Motor neuron (in vitro differentiated cells): ENCODE measurements around the gene SRF. TPM values are rescaled to one million over a fixed set of nuclear protein-coding genes. Genes with fewer than 3 reads are reported as not detected.
"Not testable (repeated sequence)": the region's sequence is repeated elsewhere in the genome, so short reads cannot be mapped to it uniquely, and the experiment has no call there.

Experiments
- ATAC-seq, 8 experiments: fragments of 200-7000 bp; cut with Tn5 transposase; replicated peaks in 6 of 8; 2 replicates each; pipeline ENCODE4 v1.8.0; 2021; ENCODE audit warnings: mild to moderate bottlenecking in 8 of 8, moderate library complexity in 8 of 8
- H3K27ac ChIP-seq, 2 donors: fragments of 250-450 bp; sonication (Bioruptor Pico); 2 replicates each; pipeline ENCODE4 v1.9.0; 2021; ENCODE audit warnings: antibody characterized with exemption in 2 of 2, mild to moderate bottlenecking in 2 of 2, moderate library complexity in 1 of 2
- H3K4me1 ChIP-seq, 2 donors: fragments of 250-450 bp; sonication (Bioruptor Pico); replicated peaks in 1 of 2; 2 replicates each; pipeline ENCODE4 v1.6.1; 2021; ENCODE audit warnings: antibody characterized with exemption in 2 of 2, mild to moderate bottlenecking in 2 of 2, moderate library complexity in 1 of 2
- H3K4me3 ChIP-seq, 5 donors: fragments of 250-450 bp; sonication (Bioruptor Pico); 2 replicates each; pipeline ENCODE4 v1.9.0; 2021; ENCODE audit warnings: antibody characterized with exemption in 5 of 5, mild to moderate bottlenecking in 5 of 5, moderate library complexity in 4 of 5
- WGBS, 10 experiments: fragments of 450-650 bp; shearing (Covaris generic); methylation state at CpG; one replicate each; pipeline ENCODE4 v1.0.0; 2022; 5-methylcytosine and 5-hydroxymethylcytosine counted together
- in situ Hi-C, 9 experiments: fragments of 400-800 bp; cut with MboI; loops; one replicate each; pipeline ENCODE4 v1.15.0; 2021; ENCODE audit warnings: low sequenced_read_pairs in 9 of 9, low pct_unique_long_range_greater_than_20kb in 2 of 9; ENCODE audit not compliant: unreplicated experiment in 9 of 9
- total RNA-seq, 8 experiments: library from RNA; unstranded; fragments of 300-600 nt; gene quantifications; 2 replicates each; pipeline versions ENCODE4 v1.2.3 to v1.2.4, GENCODE V29; 2022

Gene SRF
- total RNA-seq, 8 experiments from 2014 or later = 8.5 to 25.9 (median 16.2) TPM

DNA sequence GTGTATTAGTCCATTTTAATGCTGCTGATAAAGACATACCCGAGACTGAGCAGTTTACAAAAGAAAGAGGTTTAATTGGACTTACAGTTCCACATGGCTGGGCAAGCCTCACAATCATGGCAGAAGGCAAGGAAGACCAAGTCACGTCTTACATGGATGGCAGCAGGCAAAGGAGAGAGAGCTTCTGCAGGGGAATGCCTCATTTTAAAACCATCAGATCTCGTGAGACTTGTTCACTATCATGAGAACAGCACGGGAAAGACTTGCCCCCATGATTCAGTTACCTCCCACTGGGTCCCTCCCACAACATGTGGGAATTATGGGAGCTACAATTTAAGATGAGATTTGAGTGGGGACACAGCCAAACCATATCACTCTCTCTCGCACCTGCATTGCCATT, 39.7 kb upstream of the SRF start:
- 0 to 96% (median 63%) methylated on average over 1 to 4 of the region's 5 CpGs; no CpG with 5 or more reads in 2 of the 10 experiments for WGBS, 10 experiments
- H3K27ac ChIP-seq, H3K4me1 ChIP-seq, H3K4me3 ChIP-seq, ATAC-seq: not testable (repeated sequence)
- in situ Hi-C loops = loop anchor here in 4 of 9 experiments (10.0 to 25.0 kb wide), 2 partner anchors 57 to 219 kb away; partner anchors contain the start of genes PTCRA (in 3 of the 4) and PTK7 (in 2 of the 4)

- no peak for ATAC-seq
- in situ Hi-C loops = loop anchor here in 4 of 9 experiments (10.0 to 25.0 kb wide), 2 partner anchors 63 to 226 kb away; partner anchors contain the start of genes PTCRA (in 3 of the 4) and PTK7 (in 2 of the 4)
- no peak overlapping the region for H3K27ac ChIP-seq
- H3K4me1 ChIP-seq = peaks cover 5% of the 10 kb centered on the region in 2 donors
- 50 to 100% (median 83%) methylated on average over 1 to 3 of the region's 3 CpGs; no CpG with 5 or more reads in 5 of the 10 experiments for WGBS, 10 experiments
- no peak overlapping the region for H3K4me3 ChIP-seq
Measured at GRCh38 chr6:43138267-43138666, 32.8 kb upstream of the SRF start.

DNA sequence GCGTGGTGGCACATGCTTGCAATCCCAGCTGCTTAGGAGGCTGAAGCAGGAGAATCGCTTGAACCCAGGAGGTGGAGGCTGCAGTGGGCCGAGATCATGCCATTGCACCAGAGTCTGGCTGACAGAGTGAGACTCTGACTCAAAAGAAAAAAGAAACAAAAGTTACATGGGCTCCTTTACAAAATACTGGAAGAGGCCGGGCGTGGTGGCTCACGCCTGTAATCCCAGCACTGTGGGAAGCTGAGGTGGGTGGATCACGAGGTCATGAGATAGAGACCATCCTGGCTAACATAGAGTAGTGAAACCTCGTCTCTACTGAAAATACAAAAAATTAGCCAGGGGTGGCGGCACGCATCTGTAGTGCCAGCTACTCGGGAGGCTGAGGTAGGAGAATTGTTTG, 31.1 kb upstream of the SRF start:
- in situ Hi-C loops = loop anchor here in 4 of 9 experiments (10.0 to 25.0 kb wide), 2 partner anchors 65 to 228 kb away; partner anchors contain the start of genes PTCRA (in 3 of the 4) and PTK7 (in 3 of the 4)
- 67 to 100% (median 98%) methylated on average over 1 to 7 of the region's 11 CpGs; no CpG with 5 or more reads in 3 of the 10 experiments for WGBS, 10 experiments
- H3K4me3 ChIP-seq = not testable (repeated sequence)

GRCh38 chr6:43141644-43142043, 29.4 kb upstream of the SRF start:
- no peak overlapping the region for H3K27ac ChIP-seq
- no peak overlapping the region for H3K4me3 ChIP-seq
- no peak for ATAC-seq
- in situ Hi-C loops = loop anchor here in 3 of 9 experiments (10.0 to 25.0 kb wide), 2 partner anchors 67 to 229 kb away; partner anchors contain the start of genes PTCRA (in 3 of the 3) and PTK7 (in 1 of the 3)
- H3K4me1 ChIP-seq = peaks cover 8 to 12% of the 10 kb centered on the region in 2 donors
- WGBS, 10 experiments = 73 to 100% (median 87%) methylated on average over 1 to 5 of the region's 16 CpGs; no CpG with 5 or more reads in 5 of the 10 experiments

More for the DNA sequence above, 31.1 kb upstream of the SRF start:
- H3K4me1 ChIP-seq = peaks cover 8 to 12% of the 10 kb centered on the region in 2 donors
- ATAC-seq, H3K27ac ChIP-seq: not testable (repeated sequence)

DNA sequence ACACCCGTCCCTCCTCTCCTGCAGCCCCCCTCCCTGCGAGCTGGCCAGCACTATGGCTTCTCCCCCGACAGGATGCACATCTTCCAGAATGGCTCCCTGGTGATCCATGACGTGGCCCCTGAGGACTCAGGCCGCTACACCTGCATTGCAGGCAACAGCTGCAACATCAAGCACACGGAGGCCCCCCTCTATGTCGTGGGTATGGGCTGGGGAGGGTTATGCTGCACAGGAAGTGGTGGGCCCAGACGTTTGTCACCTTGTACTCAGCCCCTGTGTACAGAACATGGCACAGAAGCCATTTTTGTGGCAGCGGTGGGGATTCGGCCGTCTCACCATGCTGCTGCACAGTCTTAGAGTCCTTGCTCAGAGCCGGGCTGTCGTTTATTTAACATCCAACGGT, 29.0 kb upstream of the SRF start:
- in situ Hi-C loops = loop anchor here in 3 of 9 experiments (10.0 to 25.0 kb wide), 2 partner anchors 67 to 230 kb away; partner anchors contain the start of genes PTCRA (in 3 of the 3) and PTK7 (in 1 of the 3)
- H3K27ac ChIP-seq = no peak overlapping the region
- no peak for ATAC-seq
- WGBS, 10 experiments = 30% methylated on average over 2 of the region's 14 CpGs; no CpG with 5 or more reads in 9 of the 10 experiments
- H3K4me3 ChIP-seq = no peak overlapping the region
- H3K4me1 ChIP-seq = peaks cover 8 to 12% of the 10 kb centered on the region in 2 donors

DNA sequence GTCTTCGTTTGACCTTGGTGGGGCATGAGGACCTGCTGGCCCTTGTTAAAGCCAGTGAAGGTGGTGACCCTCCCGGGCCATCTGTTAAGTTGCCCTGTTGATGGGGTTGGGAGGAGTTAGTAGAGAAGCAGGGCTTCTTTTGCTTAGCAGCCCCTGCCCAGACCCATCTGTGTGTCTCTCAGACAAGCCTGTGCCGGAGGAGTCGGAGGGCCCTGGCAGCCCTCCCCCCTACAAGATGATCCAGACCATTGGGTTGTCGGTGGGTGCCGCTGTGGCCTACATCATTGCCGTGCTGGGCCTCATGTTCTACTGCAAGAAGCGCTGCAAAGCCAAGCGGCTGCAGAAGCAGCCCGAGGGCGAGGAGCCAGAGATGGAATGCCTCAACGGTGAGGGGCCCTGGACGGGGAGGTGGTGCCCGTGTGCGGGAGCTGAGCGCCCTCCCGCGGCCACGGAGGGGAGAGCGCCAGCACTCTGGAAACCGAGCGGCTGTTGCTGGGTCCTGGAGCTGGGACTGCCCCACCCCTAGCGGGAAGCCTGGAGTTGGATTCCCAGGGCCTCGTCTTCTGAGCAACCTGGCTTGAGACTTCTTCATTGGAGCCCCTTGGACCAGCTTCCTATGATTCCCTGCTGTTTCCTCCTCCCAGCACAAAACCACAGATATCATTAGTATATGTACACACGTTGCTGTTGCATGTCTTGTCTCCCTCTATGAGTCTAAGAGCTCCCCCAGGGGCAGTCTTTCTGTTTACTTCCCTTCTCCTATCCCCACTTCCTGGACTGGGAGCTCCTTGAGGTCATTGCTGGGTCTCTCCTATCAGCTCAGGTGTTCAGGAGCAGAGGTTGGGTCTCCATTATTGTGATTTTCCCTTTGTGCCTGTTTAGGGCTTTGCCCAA, 27.6 kb upstream of the SRF start:
- peak overlapping the region; percentile 8 to 68 for H3K27ac ChIP-seq
- in situ Hi-C loops = loop anchor here in 3 of 9 experiments (10.0 to 25.0 kb wide), 2 partner anchors 69 to 231 kb away; partner anchors contain the start of genes PTCRA (in 3 of the 3) and PTK7 (in 1 of the 3)
- WGBS, 10 experiments = 0 to 42% (median 17%) methylated on average over 2 to 10 of the region's 25 CpGs; no CpG with 5 or more reads in 3 of the 10 experiments
- no peak overlapping the region for H3K4me3 ChIP-seq
- ATAC-seq = peak; percentile 93 to 98 (median 96)
- peaks cover 8 to 12% of the 10 kb centered on the region in 2 donors for H3K4me1 ChIP-seq

DNA sequence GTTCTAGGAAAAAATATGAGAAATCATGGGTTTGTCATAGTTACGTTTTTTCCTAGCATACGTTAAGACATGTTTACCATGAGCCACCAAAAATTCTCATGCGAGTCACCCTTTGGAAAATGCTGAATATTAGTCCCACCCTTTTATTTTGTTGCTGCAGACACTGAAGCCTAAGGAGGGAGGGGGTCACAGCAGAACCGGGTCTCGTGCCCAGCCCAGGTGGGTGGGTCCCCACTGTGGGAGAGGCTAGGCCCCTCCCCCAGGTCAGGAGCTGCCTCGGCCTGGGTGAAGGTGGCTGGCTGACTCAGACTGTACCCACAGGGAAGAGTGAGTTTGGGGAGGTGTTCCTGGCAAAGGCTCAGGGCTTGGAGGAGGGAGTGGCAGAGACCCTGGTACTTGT, 26.2 kb upstream of the SRF start:
- Histone ChIP-seq H3K4me1 (peaks cover 8 to 12% of the 10 kb centered on the region in 2 donors), H3K27ac (no peak overlapping the region), H3K4me3 (no peak overlapping the region)
- in situ Hi-C loops = loop anchor here in 3 of 9 experiments (10.0 to 25.0 kb wide), 2 partner anchors 70 to 233 kb away; partner anchors contain the start of genes PTCRA (in 3 of the 3) and PTK7 (in 1 of the 3)
- ATAC-seq = peak in 2 of 8 experiments; percentile 8 to 31
- 18 to 100% (median 80%) methylated on average over 3 to 6 of the region's 6 CpGs; no CpG with 5 or more reads in 3 of the 10 experiments for WGBS, 10 experiments

GRCh38 chr6:43146261-43146660, 24.8 kb upstream of the SRF start:
- Histone ChIP-seq H3K4me1 (peaks cover 8 to 12% of the 10 kb centered on the region in 2 donors), H3K27ac (no peak overlapping the region), H3K4me3 (no peak overlapping the region)
- 60 to 100% (median 97%) methylated on average over 1 to 3 of the region's 3 CpGs; no CpG with 5 or more reads in 4 of the 10 experiments for WGBS, 10 experiments
- in situ Hi-C loops = loop anchor here in 3 of 9 experiments (10.0 to 25.0 kb wide), 2 partner anchors 71 to 234 kb away; partner anchors contain the start of genes PTCRA (in 3 of the 3) and PTK7 (in 1 of the 3)
- ATAC-seq = no peak

DNA sequence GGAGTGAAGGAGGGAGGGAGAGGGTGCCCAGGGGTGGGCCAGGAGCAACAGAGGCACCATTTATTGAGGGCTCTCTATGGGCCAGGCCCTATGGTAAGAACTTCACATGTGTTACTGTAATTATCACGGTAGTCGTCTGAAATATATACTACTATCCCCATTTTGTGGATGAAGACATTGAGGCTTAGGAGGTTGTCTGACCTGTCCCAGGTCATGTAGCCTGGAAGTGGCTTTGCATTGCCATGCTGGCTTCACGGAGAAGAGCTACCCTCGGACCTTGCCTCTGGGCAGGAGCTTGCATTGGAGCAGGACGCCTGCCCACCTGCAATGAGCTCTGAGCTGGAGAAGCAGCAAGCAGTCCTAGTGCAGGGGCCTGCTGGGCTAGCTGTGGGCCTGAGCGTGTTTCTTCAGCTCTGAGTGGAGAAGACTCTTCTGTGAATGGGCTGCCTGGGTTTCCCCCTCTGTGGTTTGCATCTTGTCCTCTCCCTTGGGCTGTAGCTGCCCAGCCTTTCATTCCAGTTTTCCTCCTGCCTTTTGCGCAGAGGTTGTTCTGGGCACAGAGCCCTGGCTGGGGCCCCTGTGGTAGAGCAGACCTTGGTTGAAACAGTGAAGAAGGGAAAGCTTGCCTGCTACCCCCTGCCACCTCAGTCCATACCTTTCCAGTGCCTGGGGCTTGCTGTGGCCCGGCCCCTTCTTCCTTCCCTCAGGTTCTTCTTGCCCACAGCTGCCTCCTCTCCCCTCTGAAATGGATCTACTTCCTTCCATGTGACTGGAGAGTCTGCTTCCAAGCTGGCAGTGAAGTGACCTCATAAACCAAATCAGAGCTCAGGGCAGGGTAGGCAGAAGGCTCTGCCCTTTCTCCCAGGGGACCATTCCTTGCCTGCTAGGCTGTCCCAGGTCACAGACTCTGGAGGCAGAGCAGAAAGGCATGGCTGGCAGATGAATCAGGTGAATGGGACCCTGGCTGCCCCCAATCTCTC, 24.1 kb upstream of the SRF start:
- Histone ChIP-seq H3K27ac (peak overlapping the region in 1 of 2 donors; percentile 34), H3K4me1 (peaks cover 8 to 12% of the 10 kb centered on the region in 2 donors), H3K4me3 (no peak overlapping the region)
- 78 to 100% (median 100%) methylated on average over 1 to 4 of the region's 8 CpGs; no CpG with 5 or more reads in 4 of the 10 experiments for WGBS, 10 experiments
- ATAC-seq = no peak
- in situ Hi-C loops = loop anchor here in 3 of 9 experiments (10.0 to 25.0 kb wide), 2 partner anchors 72 to 235 kb away; partner anchors contain the start of genes PTCRA (in 3 of the 3) and PTK7 (in 1 of the 3)

GRCh38 chr6:43147691-43148477, 23.2 kb upstream of the SRF start:
- H3K4me3 ChIP-seq = no peak overlapping the region
- no peak overlapping the region for H3K27ac ChIP-seq
- ATAC-seq = no peak
- 62 to 100% (median 88%) methylated on average over 2 to 4 of the region's 6 CpGs; no CpG with 5 or more reads in 5 of the 10 experiments for WGBS, 10 experiments
- peaks cover 7 to 11% of the 10 kb centered on the region in 2 donors for H3K4me1 ChIP-seq
- in situ Hi-C loops = loop anchor here in 3 of 9 experiments (10.0 to 25.0 kb wide), 2 partner anchors 73 to 236 kb away; partner anchors contain the start of genes PTCRA (in 3 of the 3) and PTK7 (in 1 of the 3)

DNA sequence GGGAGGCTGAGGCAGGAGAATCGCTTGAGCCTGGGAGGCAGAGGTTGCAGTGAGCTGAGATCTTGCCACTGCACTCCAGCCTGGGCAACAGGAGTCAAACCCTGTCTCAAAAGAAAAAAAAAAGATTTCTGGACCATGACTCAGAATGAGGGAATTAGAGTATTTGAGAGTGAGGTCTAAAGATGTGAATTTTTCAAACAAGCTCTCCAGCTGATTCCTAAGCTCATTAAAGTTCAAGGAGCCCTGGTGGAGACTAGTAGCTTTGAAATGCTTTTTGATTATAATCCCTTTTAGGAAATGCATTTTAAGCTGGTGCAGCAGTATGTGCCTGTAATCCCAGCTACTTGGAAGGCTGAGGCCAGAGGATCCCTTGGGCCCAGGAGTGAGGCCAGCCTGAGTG, 21.8 kb upstream of the SRF start:
- WGBS, 10 experiments = 60 to 100% (median 100%) methylated on average over 1 of the region's 1 CpG; no CpG with 5 or more reads in 4 of the 10 experiments
- in situ Hi-C loops = loop anchor here in 3 of 9 experiments (10.0 to 25.0 kb wide), 2 partner anchors 74 to 237 kb away; partner anchors contain the start of genes PTCRA (in 3 of the 3) and PTK7 (in 1 of the 3)
- Histone ChIP-seq H3K27ac (no peak overlapping the region), H3K4me1 (no peaks in the 10 kb centered on the region), H3K4me3 (no peak overlapping the region)
- no peak for ATAC-seq
